ENCODE measurements around the gene FBF1. TPM values are rescaled to one million over a fixed set of nuclear protein-coding genes. Genes with fewer than 3 reads are reported as not detected.

The FBF1 gene
- total RNA-seq, 1 experiment from 2014 or later: 8.3 TPM

DNA sequence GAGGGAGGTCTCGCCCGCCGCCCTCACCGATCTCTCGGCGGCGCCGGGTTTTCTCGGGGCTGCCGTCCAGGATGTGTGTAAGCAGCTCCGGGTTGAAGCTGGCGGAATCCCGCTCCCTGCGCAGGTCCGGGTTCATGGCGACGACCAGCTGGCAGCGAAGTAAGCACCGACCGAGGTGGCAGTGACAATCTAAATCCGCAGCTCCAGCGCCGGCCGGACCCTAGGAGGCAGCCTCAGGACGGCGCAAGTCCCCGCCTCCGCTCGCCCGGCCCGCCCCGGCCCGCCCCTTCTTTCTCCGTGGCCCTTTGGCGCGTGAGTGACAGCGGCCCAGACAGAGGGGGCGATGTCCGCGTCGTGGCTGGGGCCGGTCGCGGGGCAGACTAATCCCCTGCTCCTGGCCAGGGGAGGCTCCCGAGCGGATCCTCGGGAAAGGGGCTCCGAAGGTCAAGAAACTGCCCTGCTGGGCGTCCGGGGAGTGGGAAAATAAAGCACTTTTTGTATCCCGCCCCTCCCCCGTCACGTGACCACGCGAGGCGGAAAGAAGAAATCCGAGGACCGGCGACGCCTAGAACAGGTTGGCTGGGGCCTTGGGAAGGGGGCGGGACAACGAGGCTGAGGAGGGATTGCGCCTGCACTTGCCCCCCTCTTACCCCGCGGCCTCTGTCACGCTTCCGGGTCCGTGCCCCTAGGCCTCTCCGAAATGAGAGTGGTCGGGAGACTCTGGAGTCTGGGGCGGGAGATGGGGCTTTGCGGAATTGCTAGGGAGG, 38.3 kb upstream of the FBF1 start, which contains the start of the genes ACOX1 and TEN1:
TSS of gene ACOX1 (minus strand) at position 229 of the 767 bp plus-strand sequence. CDS start at position 136, 93 bp downstream.
TSS of gene TEN1 (plus strand) at position 303 of the 767 bp plus-strand sequence. CDS start 6,953 bp downstream, outside the sequence.
- Histone ChIP-seq H3K23me2 (ENCODE audit: insufficient read length, low read depth, low read length, poor library complexity, severe bottlenecking) (peaks cover 11% of the 10 kb centered on the region), H4K8ac (replicated peaks; ENCODE audit: insufficient read length, low read depth, low read length) (no peak within 1 kb of the TSS), H4K20me1 (ENCODE audit: control insufficient read depth, insufficient read depth, insufficient read length) (no peaks in the 10 kb centered on the region), H3K79me1 (ENCODE audit: insufficient read depth, low read depth, low read length, poor library complexity, severe bottlenecking) (no peaks in the 10 kb centered on the region), H2BK12ac (ENCODE audit: insufficient read length, low read depth, low read length) (no peak within 1 kb of the TSS), H2BK120ac (ENCODE audit: low read depth, low read length, poor library complexity, severe bottlenecking) (no peak within 1 kb of the TSS), H3K79me2 (ENCODE audit: insufficient read depth, low read length) (no peaks in the 10 kb centered on the region), H4K91ac (ENCODE audit: insufficient read length, low read depth, low read length) (no peak within 1 kb of the TSS), H3K27me3 (ENCODE audit: insufficient read depth, low read length) (no peaks in the 10 kb centered on the region), H3K18ac (ENCODE audit: insufficient read length, low read depth, low read length) (peak within 1 kb of the TSS; percentile 91), H3K27ac (ENCODE audit: insufficient read length, low read depth, low read length) (peak within 1 kb of the TSS; percentile 80), H3K56ac (ENCODE audit: insufficient read length, low read depth, low read length) (no peak within 1 kb of the TSS), H2BK15ac (ENCODE audit: low read depth, low read length) (no peak within 1 kb of the TSS), H3K4me1 (ENCODE audit: insufficient read depth, low read length) (peaks cover 4% of the 10 kb centered on the region; the same call in 1 of the 2 replicates), H4K5ac (ENCODE audit: insufficient read length, low read depth, low read length) (no peak within 1 kb of the TSS), H3K9me3 (ENCODE audit: control insufficient read depth, low read depth, low read length) (no peaks in the 10 kb centered on the region), H3K4me2 (ENCODE audit: insufficient read depth, insufficient read length, low read length) (peak within 1 kb of the TSS; percentile 93), H2BK20ac (ENCODE audit: low read depth, low read length, poor library complexity, severe bottlenecking) (no peak within 1 kb of the TSS), H3K23ac (ENCODE audit: insufficient read length, low read depth, low read length) (no peak within 1 kb of the TSS), H3K14ac (ENCODE audit: insufficient read depth, low read length) (peak within 1 kb of the TSS; percentile 91), H2AK5ac (ENCODE audit: insufficient read length, low read length) (no peak within 1 kb of the TSS), H3K9ac (ENCODE audit: extremely low read depth, insufficient read length, low read length) (peak within 1 kb of the TSS; percentile 79), H2AFZ (ENCODE audit: low read length) (no peak within 1 kb of the TSS), H3K4ac (ENCODE audit: low read depth, low read length) (no peak within 1 kb of the TSS; the same call in 1 of the 2 replicates), H3T11ph (ENCODE audit: low read length) (no peak within 1 kb of the TSS), H2BK5ac (ENCODE audit: insufficient read length, low read length) (no peak within 1 kb of the TSS)
- Mint-ChIP-seq H3K36me3 (ENCODE audit: insufficient read depth in 1 of 3, low read depth in 3 of 3) (peaks cover 7 to 20% (median 19%) of the 10 kb centered on the region in 3 experiments; a peak in 6 of 7 replicates), H3K27me3 (ENCODE audit: low read depth) (no peaks in the 10 kb centered on the region), H3K4me3 (peak within 1 kb of the TSS; percentile 93 to 95), H3K27ac (peak within 1 kb of the TSS; percentile 99 to 100 (median 100)), H3K4me1 (peaks cover 52 to 57% of the 10 kb centered on the region in 2 experiments), H3K9me3 (no peaks in the 10 kb centered on the region)
- no CpG with 5 or more reads among the region's 72 CpGs for WGBS (ENCODE audit: extremely low coverage, insufficient read length, low lambda C conversion rate)
- TF ChIP-seq, protein P1, sequence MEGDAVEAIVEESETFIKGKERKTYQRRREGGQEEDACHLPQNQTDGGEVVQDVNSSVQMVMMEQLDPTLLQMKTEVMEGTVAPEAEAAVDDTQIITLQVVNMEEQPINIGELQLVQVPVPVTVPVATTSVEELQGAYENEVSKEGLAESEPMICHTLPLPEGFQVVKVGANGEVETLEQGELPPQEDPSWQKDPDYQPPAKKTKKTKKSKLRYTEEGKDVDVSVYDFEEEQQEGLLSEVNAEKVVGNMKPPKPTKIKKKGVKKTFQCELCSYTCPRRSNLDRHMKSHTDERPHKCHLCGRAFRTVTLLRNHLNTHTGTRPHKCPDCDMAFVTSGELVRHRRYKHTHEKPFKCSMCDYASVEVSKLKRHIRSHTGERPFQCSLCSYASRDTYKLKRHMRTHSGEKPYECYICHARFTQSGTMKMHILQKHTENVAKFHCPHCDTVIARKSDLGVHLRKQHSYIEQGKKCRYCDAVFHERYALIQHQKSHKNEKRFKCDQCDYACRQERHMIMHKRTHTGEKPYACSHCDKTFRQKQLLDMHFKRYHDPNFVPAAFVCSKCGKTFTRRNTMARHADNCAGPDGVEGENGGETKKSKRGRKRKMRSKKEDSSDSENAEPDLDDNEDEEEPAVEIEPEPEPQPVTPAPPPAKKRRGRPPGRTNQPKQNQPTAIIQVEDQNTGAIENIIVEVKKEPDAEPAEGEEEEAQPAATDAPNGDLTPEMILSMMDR (conservative IDR thresholded peaks at IDR 0.05): no peak; the same call in 2 of the 3 replicates
- DNase-seq: peak; percentile 99

All from H9 (cell line).